HTERT RPE-1 (cell line): ENCODE data around the gene UBAC2.
"Not testable (repeated sequence)": the region's sequence is repeated elsewhere in the genome, so short reads cannot be mapped to it uniquely, and the experiment has no call there.

Source experiments
- in situ Hi-C: fragments of 300-500 bp; cut with MboI; formaldehyde crosslinking; loops from 4 replicates; pipeline ENCODE4 v1.14.3; 2020; ENCODE audit warnings: low sequenced_read_pairs

UBAC2 gene

DNA sequence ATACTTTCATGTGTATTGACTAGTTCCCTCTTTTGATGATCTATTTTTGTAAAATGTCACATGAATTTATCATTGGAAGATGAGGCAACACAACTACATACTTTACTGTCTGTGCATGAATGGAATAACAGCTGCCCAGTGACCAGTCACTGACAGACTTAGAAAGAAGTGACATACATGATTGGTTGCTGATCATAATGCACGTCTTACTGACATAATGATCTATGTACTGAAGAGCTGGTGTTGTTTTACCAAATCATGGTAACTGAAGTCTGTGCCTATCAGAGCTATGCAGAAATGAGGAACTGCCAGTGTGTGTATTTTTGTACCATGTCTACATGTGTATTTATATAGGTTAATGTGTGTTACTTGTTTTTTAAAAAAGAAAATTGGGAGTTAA is 31.1 kb downstream of the UBAC2 start:
- in situ Hi-C loops = no loop called here

DNA sequence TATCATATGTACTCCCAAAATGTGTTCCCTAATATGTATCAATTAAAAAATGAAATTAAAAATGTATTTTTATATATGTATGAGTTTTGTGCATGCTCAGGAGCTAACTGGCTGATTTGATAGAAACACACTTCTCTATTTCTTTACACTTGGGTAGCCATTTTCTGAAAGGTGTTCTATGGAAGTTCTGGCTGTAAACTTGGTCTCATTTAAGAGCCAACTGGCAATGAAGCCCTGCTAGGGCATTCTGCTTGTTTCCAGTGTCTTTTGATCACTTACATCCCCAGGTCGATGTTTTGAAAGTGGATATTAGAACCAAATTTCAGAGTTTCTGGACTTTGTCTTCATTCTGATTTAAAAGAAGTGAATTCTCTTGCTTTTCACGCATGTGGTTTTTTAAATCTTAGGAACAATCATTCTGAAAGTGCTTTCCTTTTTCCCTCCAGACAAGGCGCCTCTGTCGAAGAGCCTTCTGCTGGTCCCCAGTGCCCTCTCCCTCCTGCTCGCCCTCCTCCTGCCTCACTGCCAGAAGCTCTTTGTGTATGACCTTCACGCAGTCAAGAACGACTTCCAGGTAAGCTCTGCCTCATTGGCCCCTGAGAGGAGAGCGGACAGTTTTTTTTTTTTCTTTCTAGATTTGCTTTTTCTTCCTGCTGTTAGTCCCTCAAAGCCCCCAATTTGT is 37.5 kb downstream of the UBAC2 start:
- in situ Hi-C loops = no loop called here

DNA sequence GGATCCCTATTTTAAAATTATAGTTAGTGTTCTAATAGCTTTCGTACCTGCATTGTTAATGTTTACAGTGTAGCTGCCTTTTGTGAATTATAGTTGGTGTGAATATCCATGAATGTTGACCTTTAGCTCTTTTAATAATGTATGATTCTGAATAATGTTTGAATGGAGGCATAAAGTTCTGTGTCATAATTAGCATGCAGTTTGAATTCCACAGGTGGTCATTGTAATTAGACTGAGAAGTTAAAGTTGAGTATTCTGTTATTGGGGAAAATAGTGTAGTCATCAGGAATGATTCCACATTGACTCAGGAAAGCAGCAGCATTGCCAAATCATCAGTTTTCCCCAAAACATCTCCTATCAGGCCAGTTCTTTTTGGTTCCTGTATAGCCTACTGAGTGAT is 45.4 kb downstream of the UBAC2 start:
- in situ Hi-C loops = no loop called here

DNA sequence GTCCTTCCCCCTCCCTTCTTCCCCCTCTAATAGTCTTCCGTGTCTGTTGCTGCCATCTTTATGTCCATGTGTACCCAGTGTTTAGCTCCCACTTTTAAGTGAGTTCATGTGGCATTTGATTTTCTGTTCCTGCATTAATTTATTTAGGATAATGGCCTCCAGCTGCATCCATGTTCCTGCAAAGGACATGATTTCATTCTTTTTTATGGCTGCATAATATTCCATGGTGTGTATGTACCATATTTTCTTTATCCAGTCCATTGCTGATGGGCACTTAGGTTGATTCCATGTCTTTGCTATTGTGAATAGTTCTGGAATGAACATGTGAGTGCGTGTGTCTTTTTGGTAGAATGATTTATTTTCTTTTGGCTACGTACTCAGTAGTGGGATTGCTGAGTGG is 48.5 kb downstream of the UBAC2 start:
- in situ Hi-C loops = not testable (repeated sequence)

DNA sequence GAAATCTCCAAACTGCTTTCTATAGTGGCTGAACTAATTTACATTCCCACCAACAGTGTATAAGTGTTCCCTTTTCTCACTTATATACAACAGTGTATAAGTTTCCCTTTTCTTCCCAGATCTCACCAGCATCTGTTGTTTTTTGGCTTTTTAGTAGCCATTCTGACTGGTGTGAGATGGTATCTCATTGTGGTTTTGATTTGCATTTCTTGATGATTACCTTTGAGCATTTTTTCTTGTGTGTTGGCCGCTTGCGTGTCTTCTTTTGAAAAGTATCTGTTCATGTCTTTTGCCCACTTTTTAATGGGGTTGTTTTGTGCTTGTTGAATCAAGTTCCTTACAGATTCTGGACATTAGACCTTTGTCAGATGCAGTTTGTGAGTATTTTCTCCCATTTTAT is 49.0 kb downstream of the UBAC2 start:
- in situ Hi-C loops = not testable (repeated sequence)

DNA sequence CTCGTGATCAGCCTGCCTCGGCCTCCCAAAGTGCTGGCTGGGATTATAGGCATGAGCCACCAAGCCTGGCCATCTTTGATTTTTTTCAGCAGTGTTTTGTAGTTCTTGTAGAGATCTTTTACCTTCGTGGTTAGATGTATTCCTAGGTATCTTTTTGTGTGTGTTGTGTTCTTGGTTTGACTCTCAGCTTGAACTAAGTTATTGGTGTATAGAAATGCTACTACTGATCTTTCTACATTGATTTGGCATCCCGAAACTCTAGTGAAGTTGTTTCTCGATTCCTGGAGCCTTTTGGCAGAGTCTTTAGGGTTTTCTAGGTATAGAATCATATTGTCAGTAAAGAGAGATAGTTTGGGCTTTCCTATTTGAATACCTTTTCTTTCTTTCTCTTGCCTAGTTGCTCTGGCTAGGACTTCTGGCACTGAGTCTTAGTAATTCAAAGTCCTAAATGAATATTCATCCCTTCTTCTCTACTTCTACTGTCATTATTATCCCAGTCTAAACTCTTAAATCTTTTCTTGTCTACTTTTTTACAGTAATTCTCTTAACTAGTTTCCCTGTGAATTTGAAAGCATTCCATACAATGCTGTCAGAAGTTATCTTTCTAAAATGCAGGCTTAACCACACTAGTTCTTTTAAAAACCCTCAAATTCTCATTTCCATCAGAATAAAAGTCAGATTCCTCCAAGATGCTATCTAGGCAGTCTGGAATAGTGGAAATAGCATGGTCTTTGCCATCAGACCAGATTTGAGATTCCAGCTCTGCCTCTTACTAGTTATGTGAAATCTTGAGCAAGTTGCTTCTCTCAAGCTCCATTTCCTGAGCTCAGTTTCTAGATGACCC is 50.5 kb downstream of the UBAC2 start:
- in situ Hi-C loops = no loop called here

DNA sequence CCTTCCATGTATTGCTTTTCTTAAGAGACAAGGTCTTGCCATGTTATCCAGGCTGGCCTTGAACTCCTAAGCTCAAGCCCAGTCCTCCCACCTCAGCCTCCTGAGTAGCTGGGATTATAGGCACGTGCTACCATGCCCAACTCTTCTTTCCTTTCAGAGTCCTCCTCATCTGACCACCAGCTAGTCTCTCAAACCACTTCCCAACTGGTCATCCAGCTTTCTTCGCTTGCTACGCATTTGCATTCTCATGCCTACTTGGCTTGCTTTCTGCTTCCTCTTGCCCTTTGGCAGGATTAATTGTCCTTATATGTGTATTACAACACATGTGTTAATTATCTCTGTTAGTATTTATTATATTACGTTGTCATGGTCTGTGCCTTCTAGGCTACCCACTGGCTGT is 51.3 kb downstream of the UBAC2 start:
- in situ Hi-C loops = no loop called here

DNA sequence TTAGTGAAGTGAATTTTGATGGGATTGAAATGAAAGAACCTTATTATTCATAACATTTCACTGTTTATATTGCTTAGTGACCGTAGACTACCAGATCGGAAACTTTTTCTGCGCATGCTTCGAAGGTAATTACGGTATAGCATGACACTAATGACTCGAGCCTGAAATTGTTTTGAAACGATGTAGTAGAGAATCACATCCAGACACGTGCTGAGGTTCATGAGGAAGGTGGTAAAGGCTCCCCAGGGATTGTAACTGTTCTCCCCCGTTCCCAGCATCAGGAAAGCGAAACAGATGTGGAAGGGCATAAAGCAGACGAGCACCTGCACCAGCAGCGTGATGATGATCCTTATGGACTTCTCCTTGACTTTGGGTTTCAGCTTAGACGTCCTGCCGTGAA is 54.2 kb downstream of the UBAC2 start:
- in situ Hi-C loops = no loop called here

DNA sequence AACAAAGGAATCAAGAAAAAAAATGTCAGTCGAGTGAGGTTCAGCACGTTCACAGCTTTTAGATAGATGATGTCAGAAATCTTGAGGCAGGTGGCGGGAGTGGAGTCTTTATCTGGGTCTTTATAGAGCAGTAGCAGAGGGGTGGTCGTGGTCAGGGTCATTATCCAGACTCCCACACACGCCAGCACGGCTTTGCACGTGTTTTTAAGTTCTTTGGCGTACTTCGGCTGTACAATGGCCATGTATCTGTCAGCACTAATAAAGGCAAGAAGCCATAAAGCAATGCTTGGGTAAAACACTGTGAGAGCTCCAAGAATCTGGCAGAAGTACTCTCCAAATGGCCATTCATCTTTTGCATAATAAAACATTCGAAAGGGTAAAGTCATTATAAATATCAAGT is 54.6 kb downstream of the UBAC2 start:
- in situ Hi-C loops = no loop called here

DNA sequence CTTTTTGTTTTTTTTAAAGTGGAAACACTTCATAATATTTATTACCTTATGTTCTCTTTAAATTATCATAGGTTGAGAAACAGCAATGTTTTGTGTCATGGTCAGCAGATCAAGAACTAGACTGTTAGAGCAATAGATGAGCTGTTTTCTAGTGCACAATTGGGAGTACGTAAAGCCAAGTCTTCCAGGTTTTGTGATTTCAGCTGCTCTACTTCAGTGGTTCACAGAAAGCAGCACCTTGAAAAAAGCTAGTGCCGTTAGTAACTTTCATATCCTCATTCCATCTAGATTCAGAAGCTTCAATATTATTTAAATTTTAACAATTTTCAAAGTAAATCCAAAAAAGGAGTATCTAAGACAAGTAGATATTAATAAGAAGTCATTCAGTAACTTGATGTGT is 55.6 kb downstream of the UBAC2 start:
- in situ Hi-C loops = no loop called here

DNA sequence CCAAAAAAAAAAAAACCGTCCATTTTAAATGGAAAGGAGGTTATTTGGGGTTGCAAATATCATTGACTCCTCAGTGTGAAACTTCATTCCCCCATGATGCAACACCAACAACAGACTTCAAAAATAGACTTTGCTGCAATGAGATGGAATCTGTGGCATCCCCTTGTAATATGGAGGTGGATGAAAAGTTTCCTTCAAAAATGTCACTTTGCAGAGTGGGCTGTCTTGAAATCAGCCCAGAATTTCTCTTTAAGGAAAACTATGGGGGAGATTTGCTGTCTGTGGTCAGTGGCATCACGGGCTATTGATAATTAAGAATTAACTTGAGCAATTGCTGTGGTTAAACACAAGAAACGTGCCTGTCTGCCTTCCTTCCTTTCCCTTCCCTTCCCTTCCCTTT is 56.1 kb downstream of the UBAC2 start:
- in situ Hi-C loops = no loop called here

DNA sequence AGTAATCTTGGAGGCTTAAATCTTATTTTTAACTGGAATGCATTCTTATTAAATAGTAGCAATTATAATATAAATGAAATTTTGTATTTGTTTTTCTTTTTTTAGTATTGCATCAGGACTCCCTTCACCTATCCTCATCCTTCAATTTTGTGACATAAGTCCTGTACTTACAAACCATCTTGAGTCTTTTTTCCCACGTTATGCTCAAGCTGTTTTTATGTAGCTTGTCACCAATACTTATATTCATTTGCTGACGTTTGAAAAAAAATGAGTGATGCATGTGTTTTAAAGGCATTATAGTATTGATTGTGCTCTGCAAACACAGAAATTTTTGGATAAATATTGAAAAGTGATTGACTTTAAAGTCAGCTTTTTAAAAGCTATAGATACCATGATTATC is 56.6 kb downstream of the UBAC2 start:
- in situ Hi-C loops = no loop called here

DNA sequence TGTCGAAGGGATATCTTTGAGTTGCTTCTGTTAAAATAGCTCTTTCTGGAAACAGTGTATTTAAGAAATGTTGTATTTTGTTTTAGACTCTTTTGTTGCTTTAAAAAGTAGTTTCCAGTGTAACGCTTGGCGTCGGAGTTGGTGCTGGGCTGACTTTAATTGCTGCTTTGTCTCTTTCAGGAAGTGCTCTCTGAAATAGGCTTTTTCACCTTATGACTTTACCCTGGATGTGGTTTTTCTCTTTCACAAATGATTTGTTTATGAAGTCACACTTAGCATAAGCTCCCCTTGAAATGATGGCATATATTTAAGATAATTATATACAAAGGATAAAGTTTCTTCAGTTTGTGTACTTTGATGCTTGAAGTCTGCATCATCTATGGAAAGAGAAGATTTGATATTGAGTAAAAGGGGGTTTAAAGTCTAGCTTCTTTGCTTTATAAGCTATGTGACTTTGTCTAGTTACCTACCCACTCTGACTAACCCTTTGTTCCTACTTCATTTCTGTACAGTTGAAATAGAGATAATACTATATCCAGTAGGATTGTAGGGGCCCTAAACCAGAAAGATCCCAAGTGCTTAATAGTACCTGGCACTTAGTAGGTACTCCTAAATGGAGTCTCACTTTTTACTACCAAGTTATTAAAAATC is 57.7 kb downstream of the UBAC2 start, which contains the start of gene GPR18:
Gene GPR18, minus strand, starts transcription at position 170 of the 651 bp plus-strand sequence. CDS start 2,507 bp downstream, outside the sequence.
- in situ Hi-C loops = no loop called here

DNA sequence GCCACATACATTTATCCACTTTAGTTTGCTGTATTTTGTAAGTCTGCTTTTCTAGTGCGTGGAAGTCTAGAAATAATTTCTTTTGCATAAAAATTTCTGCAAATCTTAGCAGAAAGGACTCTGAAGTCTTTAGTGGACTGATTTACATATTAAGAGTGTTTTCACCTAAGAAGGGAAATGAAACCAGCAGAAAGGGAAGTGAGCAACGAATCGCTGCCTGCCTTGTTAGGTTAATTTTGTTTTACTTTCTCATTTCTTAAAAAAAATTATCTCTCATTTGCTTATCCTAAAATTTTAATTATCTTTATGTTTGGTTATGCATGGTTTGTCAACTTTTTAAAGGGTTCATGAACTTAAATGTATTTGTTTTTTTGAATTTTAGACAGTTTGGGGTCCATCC is 58.3 kb downstream of the UBAC2 start:
- in situ Hi-C loops = no loop called here

DNA sequence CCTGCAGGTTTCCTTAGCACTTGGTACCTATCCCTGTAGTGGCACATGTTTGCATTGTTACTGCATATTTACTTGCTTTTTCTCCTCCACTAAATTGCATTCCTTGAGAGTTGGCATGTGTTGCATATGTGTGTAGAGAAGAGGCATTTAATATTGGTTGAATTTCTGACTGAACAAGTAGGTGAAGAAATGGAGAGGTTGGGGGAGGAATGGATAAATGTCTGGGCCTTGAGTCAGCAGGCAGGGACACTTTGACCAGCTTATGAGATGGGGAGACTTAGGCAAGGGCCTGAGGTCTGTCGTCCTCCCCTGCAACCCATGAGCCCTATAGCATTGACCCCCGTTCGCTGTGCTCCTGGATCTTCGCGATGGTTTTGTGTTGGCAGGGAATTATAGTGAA is 59.6 kb downstream of the UBAC2 start:
- in situ Hi-C loops = no loop called here

DNA sequence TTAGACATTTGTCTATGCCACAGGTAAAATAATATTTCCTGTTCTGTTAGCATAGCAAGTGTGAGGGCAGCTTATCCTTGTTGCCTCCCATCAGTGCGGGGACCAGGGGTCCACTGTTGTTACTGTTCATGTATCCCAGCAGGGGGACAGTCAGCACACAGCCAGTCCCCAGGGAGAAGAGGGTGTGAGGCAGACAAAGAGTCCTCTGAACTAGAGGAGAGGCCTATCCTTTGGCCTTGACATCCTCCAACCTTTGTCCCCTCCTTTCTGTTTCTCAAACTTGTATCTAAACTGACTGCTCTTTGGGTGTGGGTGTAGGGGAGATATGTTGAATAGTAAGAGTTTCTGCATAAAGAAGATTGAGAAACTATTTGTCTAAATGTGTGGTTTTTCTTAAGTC is 60.4 kb downstream of the UBAC2 start:
- in situ Hi-C loops = no loop called here

DNA sequence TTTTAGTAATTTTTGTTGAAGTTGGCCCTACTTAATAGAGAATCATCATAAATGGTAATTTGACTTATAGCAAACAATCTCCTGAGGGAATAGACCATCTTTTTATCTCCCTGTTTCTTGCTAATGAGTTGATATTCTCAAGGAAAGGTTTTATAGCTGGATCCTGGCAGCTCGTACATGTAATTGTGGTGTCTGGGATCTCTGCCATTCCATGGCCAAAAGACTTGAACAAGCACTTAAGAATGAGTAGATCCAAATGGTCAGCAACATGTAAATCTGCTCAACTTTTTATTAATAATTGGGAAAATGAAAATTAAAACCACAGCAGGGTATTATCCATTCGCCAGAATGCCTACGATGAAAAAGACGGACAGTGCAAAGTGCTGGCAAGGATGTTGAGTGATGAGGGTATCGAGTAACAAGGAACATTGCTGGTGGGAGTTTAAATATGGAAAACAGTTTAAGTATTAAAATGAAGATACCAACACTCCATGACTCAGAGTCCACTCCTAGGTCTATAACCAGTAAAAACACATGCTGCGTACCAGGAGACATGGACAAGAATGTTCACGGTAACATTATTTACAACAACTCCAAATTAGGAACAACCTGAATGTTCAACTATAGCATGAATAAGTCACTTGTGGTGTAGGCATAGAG is 62.6 kb downstream of the UBAC2 start:
- in situ Hi-C loops = no loop called here

DNA sequence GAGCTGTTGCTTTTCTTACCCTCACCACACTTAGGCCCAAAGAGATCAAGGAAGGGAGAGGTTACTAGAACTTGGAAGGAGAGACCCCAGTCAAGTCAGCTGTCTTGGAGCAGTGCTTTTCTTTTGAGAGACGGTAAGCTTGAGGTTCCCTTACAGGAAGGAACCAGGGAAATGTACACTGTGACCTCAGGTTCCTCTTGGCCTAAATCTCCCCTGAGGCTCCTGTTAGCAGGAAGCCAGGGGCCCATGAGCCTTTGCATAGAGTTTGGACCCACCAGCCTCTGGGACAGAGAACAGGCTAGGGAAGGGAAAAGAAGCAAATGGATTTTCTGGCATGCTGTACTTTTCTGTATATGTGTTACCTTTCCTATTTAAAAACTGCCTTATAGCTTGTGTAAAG is 63.4 kb downstream of the UBAC2 start:
- in situ Hi-C loops = no loop called here

DNA sequence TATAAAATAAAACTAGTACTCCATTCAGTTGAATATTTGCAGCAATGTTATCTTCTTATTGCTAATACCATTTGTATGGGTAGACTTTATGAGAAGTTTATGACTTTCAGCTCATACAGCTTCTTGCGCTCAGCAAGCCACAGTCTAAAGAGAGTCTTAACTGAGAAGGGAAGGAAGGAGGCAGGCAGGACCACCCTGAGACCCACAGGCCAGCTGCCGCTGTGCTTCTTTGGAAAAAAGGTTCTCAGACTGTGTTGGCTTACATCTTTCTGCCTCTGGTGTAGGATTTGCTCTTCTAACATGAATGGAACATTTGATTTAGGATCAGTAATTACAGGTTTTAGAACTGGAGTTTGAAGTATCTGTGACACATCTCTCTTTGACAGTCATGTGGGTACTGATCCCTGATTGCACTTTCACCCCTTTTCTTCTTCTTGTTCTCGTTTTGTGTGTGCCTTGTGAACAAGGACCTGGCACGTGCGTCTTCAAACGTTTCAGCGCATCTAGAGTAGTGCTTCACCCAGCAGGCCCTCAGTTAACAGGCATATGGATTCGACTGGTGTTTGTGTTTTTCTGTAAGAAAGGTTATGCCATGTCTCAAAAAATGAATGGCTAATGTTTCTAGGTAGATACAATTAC is 64.6 kb downstream of the UBAC2 start:
- in situ Hi-C loops = no loop called here

DNA sequence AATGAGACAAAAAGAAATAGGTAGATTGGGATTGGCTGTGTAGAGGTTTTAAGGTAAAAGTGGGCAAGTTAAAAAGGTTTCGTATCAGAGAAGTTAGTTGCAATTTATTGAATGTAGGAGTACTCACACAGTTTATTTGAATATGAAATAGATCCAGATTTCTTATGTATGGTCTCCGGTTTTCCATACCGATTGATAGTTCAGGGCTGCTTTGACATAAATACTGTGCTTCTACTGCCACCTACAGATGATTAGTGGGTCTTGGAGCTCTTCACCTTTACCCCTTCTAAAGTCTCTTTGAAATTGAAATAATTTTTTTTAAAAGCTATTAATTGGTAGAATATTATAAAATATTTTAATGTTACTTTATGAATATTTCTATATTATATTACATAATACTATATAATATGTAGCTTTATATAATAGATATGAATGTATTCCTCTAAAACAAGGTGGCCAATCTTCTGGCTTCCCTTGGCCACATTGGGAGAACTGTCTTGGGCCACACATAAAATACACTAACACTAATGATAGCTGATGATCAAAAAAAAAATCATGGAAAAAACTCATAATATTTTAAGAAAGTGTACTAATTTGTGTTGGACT is 65.3 kb downstream of the UBAC2 start:
- in situ Hi-C loops = no loop called here

DNA sequence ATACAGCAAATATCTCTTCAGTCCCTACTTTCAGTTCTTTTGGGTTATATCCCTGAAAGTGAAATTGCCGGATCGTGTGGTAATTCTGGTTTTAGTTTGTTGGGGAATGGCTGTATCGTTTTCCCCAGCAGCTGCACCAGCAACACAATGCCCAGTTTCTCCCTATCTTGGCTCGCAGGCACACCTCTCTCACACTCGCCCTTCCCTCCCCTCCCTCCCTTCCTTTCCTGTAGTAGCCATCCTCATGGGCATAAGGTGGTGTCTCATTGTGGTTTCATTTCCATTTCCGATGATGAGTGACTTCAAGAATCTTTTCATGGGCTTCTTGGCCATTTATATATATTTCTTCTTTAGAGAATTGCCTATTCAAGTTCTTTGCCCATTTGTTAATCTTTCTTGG is 66.2 kb downstream of the UBAC2 start:
- in situ Hi-C loops = no loop called here
